Lower leg skin (tissue), 4 donors: ENCODE data around the gene BACH1. TPM values are rescaled to one million over a fixed set of nuclear protein-coding genes. Genes with fewer than 3 reads are reported as not detected.

Source experiments
- DNase-seq, 2 donors: peaks; one replicate each; pipeline ENCODE4 v3.0.0-alpha.2; 2019; ENCODE audit warnings: low spot score in 2 of 2
- H3K4me3 ChIP-seq: fragments of 200-600 bp; sonication (generic); 2 replicates; pipeline ENCODE4 v1.5.1; 2017; ENCODE audit warnings: mild to moderate bottlenecking, low read depth; ENCODE audit not compliant: poor library complexity, severe bottlenecking
- CTCF ChIP-seq, 3 donors: fragments of 450-650 bp; IDR thresholded peaks; one replicate each; pipeline ENCODE4 v1.5.1; 2016; ENCODE audit warnings: antibody characterized with exemption in 3 of 3, mild to moderate bottlenecking in 3 of 3, moderate library complexity in 2 of 3
- POLR2A ChIP-seq, 2 donors: fragments of 450-650 bp; IDR thresholded peaks; one replicate each; pipeline ENCODE4 v1.6.1; 2016 to 2017; ENCODE audit warnings: antibody characterized with exemption in 2 of 2, mild to moderate bottlenecking in 1 of 2, moderate library complexity in 1 of 2
- WGBS, 2 donors: methylation state at CpG; one replicate each; pipeline ENCODE4 v1.1.5; 2018; 5-methylcytosine and 5-hydroxymethylcytosine counted together
- intact Hi-C: fragments of 100-400 bp; cut with DNase I; formaldehyde crosslinking; loops from one replicate; pipeline ENCODE4 v1.15.0; 2023; ENCODE audit warnings: low total_unique reads
- total RNA-seq, 4 donors: library from RNA; depleted of rRNA; stranded (reverse); fragments of >200 nt; gene quantifications; one replicate each; pipeline ENCODE4 v1.1.0, GENCODE V29; 2016

The BACH1 gene
- total RNA-seq, 4 donors from 2014 or later: 87.7 to 96.4 (median 91.0) TPM

GRCh38 chr21:29301691-29302090 is 3.0 kb downstream of the BACH1 start:
- intact Hi-C loops: no loop called here
- WGBS, 2 donors: 45 to 55% methylated on average over 6 of the region's 6 CpGs
- H3K4me3 ChIP-seq: no peak overlapping the region
- no peak for DNase-seq
- TF ChIP-seq POLR2A (IDR thresholded peaks at IDR 0.05) (no peak), CTCF (IDR thresholded peaks at IDR 0.05) (no peak)

DNA sequence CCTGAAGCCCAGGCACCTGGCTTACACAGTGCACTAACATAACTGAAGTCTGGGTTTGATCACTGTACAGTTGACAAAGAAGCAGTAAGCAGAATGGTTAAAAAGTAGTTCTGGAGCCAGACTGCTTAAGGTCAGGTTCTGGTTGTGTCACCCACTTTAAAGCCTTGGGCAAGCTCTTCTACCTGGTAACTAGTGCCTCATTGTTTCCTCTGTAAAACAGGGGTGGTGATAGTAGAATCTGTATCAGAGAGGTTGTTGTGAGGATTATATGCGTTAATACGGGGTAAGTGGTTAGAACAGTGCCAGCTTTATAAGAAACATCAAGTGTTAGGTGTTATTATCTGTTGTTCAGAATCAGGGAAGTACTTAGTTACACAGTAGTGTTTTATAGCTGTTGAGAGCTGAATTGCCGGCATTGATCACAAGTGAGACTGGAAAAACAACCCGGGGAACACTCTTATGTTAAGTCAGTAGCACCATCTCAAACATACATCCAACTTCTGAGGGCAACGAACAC is 3.7 kb downstream of the BACH1 start:
- no peak for TF ChIP-seq CTCF (IDR thresholded peaks at IDR 0.05)
- TF ChIP-seq POLR2A (IDR thresholded peaks at IDR 0.05): no peak
- WGBS, 2 donors: 31 to 34% methylated on average over 5 of the region's 5 CpGs
- intact Hi-C loops: no loop called here
- DNase-seq: no peak
- no peak overlapping the region for H3K4me3 ChIP-seq

DNA sequence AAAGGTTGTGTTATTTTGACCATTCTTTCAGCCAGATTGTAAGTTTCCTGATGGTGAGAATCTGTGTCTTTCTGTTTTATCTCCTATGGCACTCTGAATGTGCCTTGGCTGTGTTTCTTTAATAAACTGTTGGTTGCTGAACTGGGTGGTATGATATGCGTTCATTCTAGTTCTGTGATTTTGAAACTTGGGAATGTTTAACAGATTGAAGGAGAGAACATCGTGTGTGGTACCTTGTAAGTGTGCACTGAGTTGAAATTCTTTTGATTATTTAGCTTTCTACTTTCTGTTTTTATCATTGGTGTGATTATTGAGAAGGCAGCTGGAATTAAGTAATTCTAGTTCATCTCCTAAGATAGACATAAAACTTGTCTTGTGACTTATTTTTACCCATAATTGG is 4.6 kb downstream of the BACH1 start:
- DNase-seq: no peak
- WGBS, 2 donors: 26 to 37% methylated on average over 2 of the region's 2 CpGs
- TF ChIP-seq POLR2A (IDR thresholded peaks at IDR 0.05) (no peak), CTCF (IDR thresholded peaks at IDR 0.05) (no peak)
- intact Hi-C loops: no loop called here
- no peak overlapping the region for H3K4me3 ChIP-seq

DNA sequence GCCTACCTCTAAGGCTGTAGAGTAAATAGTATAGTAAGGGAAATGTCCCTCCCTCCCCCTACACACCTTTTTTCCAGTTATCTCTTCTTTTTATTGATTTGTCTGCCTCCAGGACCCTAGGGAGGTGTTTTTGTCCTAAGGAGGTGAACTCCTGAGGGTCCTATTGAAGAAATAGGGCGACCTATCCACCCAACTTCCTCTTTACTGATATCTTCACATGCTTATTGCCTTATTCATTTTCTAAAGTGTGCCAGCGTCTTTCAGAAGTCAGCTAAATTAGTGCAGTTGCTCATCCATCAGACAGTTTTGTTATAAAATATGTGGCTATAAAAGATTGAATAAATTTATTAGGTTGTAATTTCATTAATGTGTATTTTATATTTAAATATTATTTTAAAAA is 5.9 kb downstream of the BACH1 start:
- TF ChIP-seq POLR2A (IDR thresholded peaks at IDR 0.05) (no peak), CTCF (IDR thresholded peaks at IDR 0.05) (no peak)
- DNase-seq: no peak
- WGBS, 2 donors: 40 to 49% methylated on average over 2 of the region's 2 CpGs
- no peak overlapping the region for H3K4me3 ChIP-seq
- intact Hi-C loops: no loop called here

DNA sequence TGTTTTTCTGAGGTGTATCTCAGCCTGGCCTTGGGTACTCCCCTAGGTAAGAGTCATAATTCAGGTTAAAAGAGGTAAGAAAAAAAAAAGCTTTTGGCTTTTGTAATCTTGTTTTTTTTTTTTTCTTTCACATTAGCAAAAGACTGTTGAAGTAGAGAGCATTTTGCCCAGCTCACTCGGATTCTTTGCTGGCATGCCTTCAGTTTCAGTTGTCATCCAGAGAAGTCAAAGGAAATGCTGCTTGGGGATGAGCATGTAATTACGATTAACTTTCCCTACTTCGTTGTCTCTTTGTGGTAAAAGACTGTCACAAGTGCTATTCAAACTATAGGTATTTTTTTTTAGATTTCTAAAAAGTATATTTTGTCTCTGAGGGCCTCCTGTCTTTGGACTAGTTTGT is 6.3 kb downstream of the BACH1 start:
- TF ChIP-seq POLR2A (IDR thresholded peaks at IDR 0.05) (no peak), CTCF (IDR thresholded peaks at IDR 0.05) (no peak)
- DNase-seq: no peak
- no peak overlapping the region for H3K4me3 ChIP-seq
- intact Hi-C loops: no loop called here
- WGBS, 2 donors: 7 to 13% methylated on average over 3 of the region's 3 CpGs

- TF ChIP-seq POLR2A (IDR thresholded peaks at IDR 0.05) (no peak), CTCF (IDR thresholded peaks at IDR 0.05) (no peak)
- intact Hi-C loops: no loop called here
- H3K4me3 ChIP-seq: no peak overlapping the region
- 26 to 62% methylated on average over 1 of the region's 1 CpG for WGBS, 2 donors
- no peak for DNase-seq
Observed at GRCh38 chr21:29305561-29305960, 6.8 kb downstream of the BACH1 start.
